ENCODE measurements around the gene SCAMP4.

The SCAMP4 gene

GRCh38 chr19:1862424-1863327 is 42.5 kb upstream of the SCAMP4 start:
- TF ChIP-seq CTCF (IDR thresholded peaks at IDR 0.05; ENCODE audit: control insufficient read depth, insufficient read depth, low read depth, low read length, missing control alignments): no peak
- no peak for DNase-seq (ENCODE audit: low read depth)
- peak overlapping the region; percentile 96 for H3K4me3 ChIP-seq (ENCODE audit: control insufficient read depth, low read depth, low read length)

GRCh38 chr19:1863328-1863637 is 41.9 kb upstream of the SCAMP4 start, which contains the start of gene KLF16:
Gene KLF16, minus strand, starts transcription at chr19:1863579. Its CDS starts 82 bp downstream, at chr19:1863497.
- TF ChIP-seq CTCF (IDR thresholded peaks at IDR 0.05; ENCODE audit: control insufficient read depth, insufficient read depth, low read depth, low read length, missing control alignments): no peak
- DNase-seq (ENCODE audit: low read depth): no peak
- H3K4me3 ChIP-seq (ENCODE audit: control insufficient read depth, low read depth, low read length): peak within 1 kb of the TSS; percentile 96

- peak; percentile 61 for DNase-seq (ENCODE audit: low read depth)
- peak overlapping the region; percentile 90 for H3K4me3 ChIP-seq (ENCODE audit: control insufficient read depth, low read depth, low read length)
- no peak for TF ChIP-seq CTCF (IDR thresholded peaks at IDR 0.05; ENCODE audit: control insufficient read depth, insufficient read depth, low read depth, low read length, missing control alignments)
Observed at GRCh38 chr19:1863638-1864479, 41.3 kb upstream of the SCAMP4 start.

GRCh38 chr19:1864480-1865171 is 40.6 kb upstream of the SCAMP4 start:
- peak; percentile 70 for TF ChIP-seq CTCF (IDR thresholded peaks at IDR 0.05; ENCODE audit: control insufficient read depth, insufficient read depth, low read depth, low read length, missing control alignments)
- peak overlapping the region; percentile 90 for H3K4me3 ChIP-seq (ENCODE audit: control insufficient read depth, low read depth, low read length)
- DNase-seq (ENCODE audit: low read depth): no peak

GRCh38 chr19:1865172-1866010 is 39.8 kb upstream of the SCAMP4 start:
- H3K4me3 ChIP-seq (ENCODE audit: control insufficient read depth, low read depth, low read length): peak overlapping the region; percentile 90
- no peak for TF ChIP-seq CTCF (IDR thresholded peaks at IDR 0.05; ENCODE audit: control insufficient read depth, insufficient read depth, low read depth, low read length, missing control alignments)
- no peak for DNase-seq (ENCODE audit: low read depth)
